PFSK-1 (cell line): ENCODE measurements around the gene ZFP28. TPM values are rescaled to one million over a fixed set of nuclear protein-coding genes. Genes with fewer than 3 reads are reported as not detected.

Source experiments
- FOXP2 ChIP-seq: optimal IDR thresholded peaks from 2 replicates; pipeline ENCODE3; 2011; ENCODE audit warnings: borderline replicate concordance, control low read depth, inconsistent platforms; ENCODE audit not compliant: insufficient read depth; ENCODE audit errors: extremely low read length, extremely low read depth
- POLR2AphosphoS5 ChIP-seq: IDR thresholded peaks from 2 replicates; pipeline ENCODE4 v1.6.1; 2012; ENCODE audit warnings: low read depth, mild to moderate bottlenecking, control low read depth, low read length, moderate library complexity
- REST ChIP-seq, 2 experiments: IDR thresholded peaks; 2 replicates each; pipeline versions ENCODE4 v1.6.1 to v1.8.0; 2011 to 2012; ENCODE audit warnings: low read depth in 2 of 2, low read length in 2 of 2, control low read depth in 1 of 2, inconsistent platforms in 1 of 2, mild to moderate bottlenecking in 1 of 2, moderate library complexity in 1 of 2; ENCODE audit not compliant: insufficient read depth in 1 of 2
- SIN3A ChIP-seq: IDR thresholded peaks from 2 replicates; pipeline ENCODE4 v1.6.1; 2012; ENCODE audit warnings: mild to moderate bottlenecking, low read length, moderate library complexity, borderline replicate concordance; ENCODE audit not compliant: insufficient read depth
- TAF1 ChIP-seq: IDR thresholded peaks from 2 replicates; pipeline ENCODE4 v1.6.1; 2012; ENCODE audit warnings: low read length, control low read depth, borderline replicate concordance; ENCODE audit not compliant: insufficient read depth
- polyA plus RNA-seq: library from polyadenylated mRNA; unstranded; fragments of >200 nt; gene quantifications from one replicate; pipeline ENCODE4 v1.2.1, GENCODE V29; 2012; ENCODE audit warnings: low read depth, missing spikeins; ENCODE audit not compliant: insufficient read length

ZFP28 gene
- polyA plus RNA-seq: 1.4 TPM

DNA sequence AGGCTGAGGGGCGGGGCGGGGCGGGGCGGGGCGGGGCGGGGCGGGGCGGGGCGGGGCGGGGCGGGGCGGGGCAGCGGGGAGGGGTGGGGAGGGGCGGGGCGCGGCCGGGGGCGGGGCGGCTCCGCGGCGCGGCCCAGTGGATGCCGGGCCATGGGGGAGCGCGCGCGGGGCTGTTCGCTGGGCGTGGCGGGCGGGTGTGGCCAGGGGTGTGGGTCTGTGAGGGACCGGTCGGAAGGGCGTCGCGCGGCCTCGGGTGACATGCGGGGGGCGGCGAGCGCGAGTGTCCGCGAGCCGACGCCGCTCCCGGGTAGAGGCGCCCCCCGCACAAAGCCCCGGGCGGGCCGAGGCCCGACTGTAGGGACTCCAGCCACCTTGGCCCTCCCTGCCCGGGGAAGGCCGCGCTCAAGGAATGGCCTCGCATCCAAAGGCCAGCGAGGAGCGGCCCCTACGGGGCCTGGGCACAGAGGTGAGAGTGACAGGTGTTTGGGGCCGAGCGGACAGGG lies at the start of gene ZFP28:
TSS of gene ZFP28 (plus strand) at position 188 of the 503 bp plus-strand sequence. CDS start at position 259, 71 bp downstream.
- TF ChIP-seq SIN3A: no peak
- no peak for TF ChIP-seq POLR2AphosphoS5
- no peak for TF ChIP-seq TAF1
- TF ChIP-seq FOXP2: no peak
- TF ChIP-seq REST (IDR thresholded peaks at IDR 0.05; ENCODE audit: insufficient read depth in 1 of 2, low read depth in 2 of 2, low read length in 2 of 2): no peak

DNA sequence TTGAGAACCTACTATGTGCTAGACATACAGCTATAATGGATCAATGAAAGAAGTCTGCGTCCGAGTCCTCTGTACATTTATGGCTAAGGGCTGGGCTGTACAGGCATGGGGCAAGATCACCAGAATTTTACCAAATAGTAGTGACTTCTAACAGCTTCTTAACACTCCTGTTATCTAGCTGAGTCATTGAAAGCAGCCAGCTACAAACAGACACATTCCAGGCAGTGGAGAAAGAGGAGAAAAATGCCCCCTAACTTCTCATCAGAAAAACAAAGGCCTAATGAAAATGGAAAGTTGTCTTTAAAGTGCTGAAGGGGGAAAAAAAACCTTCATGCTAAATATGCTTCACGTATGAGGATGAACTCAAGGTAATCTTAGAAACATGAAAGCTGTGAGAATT lies 47.3 kb upstream of the ZFP28 start:
- TF ChIP-seq TAF1 (no peak), FOXP2 (no peak)

DNA sequence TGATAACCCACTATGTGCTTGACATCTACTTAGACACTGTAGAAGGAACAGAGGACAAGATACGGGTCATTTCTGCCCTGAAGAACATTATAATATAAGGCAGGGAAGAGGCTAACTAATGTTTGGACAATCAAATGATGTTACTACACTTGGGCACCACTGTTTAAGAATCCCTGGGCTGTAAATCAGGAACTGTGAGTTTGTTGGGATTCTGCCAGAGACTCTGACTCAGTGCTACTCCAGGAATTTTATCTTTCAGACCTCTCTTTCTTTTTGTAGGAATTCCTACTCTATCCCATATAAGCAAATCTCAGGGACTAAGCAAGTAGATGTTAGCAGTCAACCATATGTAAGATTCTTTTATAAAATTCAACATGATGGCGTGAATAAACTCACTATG lies 34.2 kb upstream of the ZFP28 start:
- TF ChIP-seq REST (IDR thresholded peaks at IDR 0.05; ENCODE audit: insufficient read depth in 1 of 2, low read depth in 2 of 2, low read length in 2 of 2) (no peak), TAF1 (no peak), SIN3A (no peak), FOXP2 (no peak), POLR2AphosphoS5 (no peak)

DNA sequence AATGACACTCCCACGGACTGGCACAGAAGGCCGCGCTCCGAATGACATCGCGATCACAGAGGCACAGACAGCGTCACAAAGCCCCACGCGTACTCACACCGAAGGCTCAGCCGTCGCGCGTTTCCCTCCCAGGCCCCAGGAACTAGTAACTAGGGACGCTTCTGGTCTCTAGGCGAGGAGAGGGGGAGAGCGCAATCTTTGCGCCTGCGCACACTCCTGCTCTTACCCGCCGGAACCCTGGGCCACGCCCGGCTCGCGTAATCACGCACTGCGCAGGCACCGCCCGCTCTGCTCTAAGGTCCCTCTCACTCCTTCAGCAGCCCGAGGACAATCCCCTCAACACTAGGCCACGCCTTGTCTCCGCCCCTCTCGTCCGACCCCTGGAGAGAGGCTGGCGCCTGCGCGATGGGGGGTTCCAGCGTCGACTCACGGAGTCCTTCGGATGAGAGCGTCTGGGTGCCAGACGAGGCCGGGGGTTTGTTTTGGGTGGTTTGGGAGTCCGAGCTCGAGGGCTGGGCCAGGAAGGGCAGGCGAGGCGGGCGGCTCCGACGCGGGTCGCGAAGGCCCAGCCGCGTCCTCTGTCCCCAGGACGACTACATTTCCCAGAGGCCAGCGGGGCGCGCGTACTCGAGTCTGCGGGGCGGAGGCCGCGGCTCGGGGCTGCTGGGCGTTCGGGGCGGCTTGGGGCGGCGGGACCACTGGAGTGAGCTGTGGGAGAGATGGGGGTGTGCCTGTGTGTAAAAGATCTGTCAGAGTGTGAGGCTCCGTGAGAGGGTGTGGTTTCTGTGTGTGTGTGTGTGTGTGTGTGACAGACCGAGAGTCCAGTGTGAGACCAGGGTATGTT lies 31.1 kb upstream of the ZFP28 start, which contains the start of gene ZNF471:
TSS of gene ZNF471 (plus strand) at position 410 of the 844 bp plus-strand sequence. CDS start 3,717 bp downstream, outside the sequence.
- TF ChIP-seq FOXP2: peak; percentile 36
- TF ChIP-seq SIN3A: no peak
- peak; percentile 52; the same call in 1 of the 2 replicates for TF ChIP-seq POLR2AphosphoS5

- TF ChIP-seq POLR2AphosphoS5: no peak
Measured at GRCh38 chr19:56508290-56508778, 30.4 kb upstream of the ZFP28 start.

GRCh38 chr19:56525214-56525860 lies 13.4 kb upstream of the ZFP28 start:
- TF ChIP-seq FOXP2 (no peak), SIN3A (no peak), TAF1 (no peak), REST (IDR thresholded peaks at IDR 0.05; ENCODE audit: insufficient read depth in 1 of 2, low read depth in 2 of 2, low read length in 2 of 2) (no peak)
